Osteoblast (primary cell): ENCODE data around the gene ESPNL. TPM values are rescaled to one million over a fixed set of nuclear protein-coding genes. Genes with fewer than 3 reads are reported as not detected.

Source experiments
- DNase-seq: peaks from one replicate; pipeline ENCODE4 v3.0.0; 2011; ENCODE audit warnings: low spot score, mixed read lengths; ENCODE audit not compliant: insufficient read length; ENCODE audit errors: missing footprints
- H2AFZ ChIP-seq: 2 replicates; pipeline ENCODE4 v1.6.0; 2011; ENCODE audit warnings: mild to moderate bottlenecking, low read length
- H3K27ac ChIP-seq: 2 replicates; pipeline ENCODE4 v1.5.1; 2011; ENCODE audit warnings: mild to moderate bottlenecking, low read depth, low read length, moderate library complexity
- H3K27me3 ChIP-seq: 2 replicates; pipeline ENCODE4 v1.6.0; 2012; ENCODE audit warnings: mild to moderate bottlenecking, control low read depth, inconsistent platforms, low read length, moderate library complexity; ENCODE audit not compliant: insufficient read depth
- H3K36me3 ChIP-seq: 2 replicates; pipeline ENCODE4 v1.5.1; 2011; ENCODE audit warnings: mild to moderate bottlenecking, low read length, control low read depth, moderate library complexity; ENCODE audit not compliant: insufficient read depth
- H3K4me1 ChIP-seq: 2 replicates; pipeline ENCODE4 v1.5.1; 2011; ENCODE audit warnings: mild to moderate bottlenecking, low read length, control low read depth, moderate library complexity; ENCODE audit not compliant: insufficient read depth
- H3K4me2 ChIP-seq: 2 replicates; pipeline ENCODE4 v1.6.0; 2011; ENCODE audit warnings: mild to moderate bottlenecking, low read length; ENCODE audit not compliant: insufficient read depth
- H3K4me3 ChIP-seq: fragments of 200-600 bp; sonication (generic); 3 replicates; pipeline ENCODE4 v1.5.1; 2012; ENCODE audit warnings: mild to moderate bottlenecking, low read length, inconsistent platforms; ENCODE audit not compliant: insufficient read depth
- H3K79me2 ChIP-seq: 2 replicates; pipeline ENCODE4 v1.6.0; 2012; ENCODE audit warnings: mild to moderate bottlenecking, low read length, control low read depth, inconsistent platforms; ENCODE audit not compliant: insufficient read depth
- H3K9me3 ChIP-seq: 2 replicates; pipeline ENCODE4 v1.5.1; 2011; ENCODE audit warnings: low read depth, low read length, control low read depth
- H4K20me1 ChIP-seq: 2 replicates; pipeline ENCODE4 v1.6.0; 2012; ENCODE audit warnings: mild to moderate bottlenecking, low read length, control low read depth; ENCODE audit not compliant: insufficient read depth
- total RNA-seq: library from RNA; depleted of rRNA; stranded (reverse); fragments of >200 nt; gene quantifications from 2 replicates; pipeline ENCODE4 v1.2.3, GENCODE V29; 2012
- TF ChIP-seq, protein P1 (sequence below): IDR thresholded peaks from 2 replicates; pipeline ENCODE4 v1.5.1; 2011; ENCODE audit warnings: mild to moderate bottlenecking, low read depth, low read length, moderate library complexity; ENCODE audit errors: extremely low read depth

Gene ESPNL
- total RNA-seq, 1 donor, result 9.8 TPM

GRCh38 chr2:238168196-238169047, 68.3 kb downstream of the ESPNL start:
- H4K20me1 ChIP-seq, result peaks cover 3% of the 10 kb centered on the region
- H3K36me3 ChIP-seq, result peaks cover 24% of the 10 kb centered on the region
- H2AFZ ChIP-seq, result no peak overlapping the region
- H3K27me3 ChIP-seq, result peaks cover 2% of the 10 kb centered on the region
- H3K4me1 ChIP-seq, result peaks cover 33% of the 10 kb centered on the region
- no peak overlapping the region for H3K4me3 ChIP-seq
- peak overlapping the region; percentile 86 for H3K4me2 ChIP-seq
- H3K79me2 ChIP-seq, result no peaks in the 10 kb centered on the region
- no peaks in the 10 kb centered on the region for H3K9me3 ChIP-seq
- H3K27ac ChIP-seq, result peak overlapping the region; percentile 100
- TF ChIP-seq, protein P1, sequence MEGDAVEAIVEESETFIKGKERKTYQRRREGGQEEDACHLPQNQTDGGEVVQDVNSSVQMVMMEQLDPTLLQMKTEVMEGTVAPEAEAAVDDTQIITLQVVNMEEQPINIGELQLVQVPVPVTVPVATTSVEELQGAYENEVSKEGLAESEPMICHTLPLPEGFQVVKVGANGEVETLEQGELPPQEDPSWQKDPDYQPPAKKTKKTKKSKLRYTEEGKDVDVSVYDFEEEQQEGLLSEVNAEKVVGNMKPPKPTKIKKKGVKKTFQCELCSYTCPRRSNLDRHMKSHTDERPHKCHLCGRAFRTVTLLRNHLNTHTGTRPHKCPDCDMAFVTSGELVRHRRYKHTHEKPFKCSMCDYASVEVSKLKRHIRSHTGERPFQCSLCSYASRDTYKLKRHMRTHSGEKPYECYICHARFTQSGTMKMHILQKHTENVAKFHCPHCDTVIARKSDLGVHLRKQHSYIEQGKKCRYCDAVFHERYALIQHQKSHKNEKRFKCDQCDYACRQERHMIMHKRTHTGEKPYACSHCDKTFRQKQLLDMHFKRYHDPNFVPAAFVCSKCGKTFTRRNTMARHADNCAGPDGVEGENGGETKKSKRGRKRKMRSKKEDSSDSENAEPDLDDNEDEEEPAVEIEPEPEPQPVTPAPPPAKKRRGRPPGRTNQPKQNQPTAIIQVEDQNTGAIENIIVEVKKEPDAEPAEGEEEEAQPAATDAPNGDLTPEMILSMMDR, result no peak
- DNase-seq, result peak; percentile 72

DNA sequence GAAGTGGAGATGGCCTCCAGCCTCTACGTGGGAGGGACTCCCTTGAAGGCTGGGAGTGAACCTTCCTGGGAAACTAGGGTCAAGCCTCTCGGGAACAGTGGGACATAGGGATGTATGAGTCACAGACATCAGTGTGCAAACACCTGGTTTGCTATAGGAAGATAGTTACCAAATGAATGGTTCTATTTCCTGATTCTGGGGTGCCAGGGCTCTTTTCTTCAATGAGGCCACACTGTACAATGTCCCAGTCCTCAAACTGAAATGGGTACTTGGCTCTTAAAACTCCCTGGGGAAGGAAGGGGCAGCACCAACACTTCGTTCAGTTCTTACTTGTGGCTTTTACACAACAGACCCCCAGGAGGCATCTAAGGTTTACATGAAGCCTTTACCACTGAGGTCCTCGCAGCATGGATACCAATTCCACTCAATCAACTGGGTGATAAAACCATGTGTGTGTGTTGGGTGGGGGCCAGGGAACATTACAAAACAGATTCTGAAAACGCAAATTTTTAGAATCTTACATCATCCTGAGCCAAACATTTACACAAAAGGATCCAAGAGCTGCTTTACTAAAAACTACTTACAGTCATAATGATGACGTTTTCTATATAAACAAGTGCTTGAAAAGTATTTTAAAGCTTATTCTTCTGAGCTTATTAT, 69.0 kb downstream of the ESPNL start:
- H3K79me2 ChIP-seq, result no peaks in the 10 kb centered on the region
- H2AFZ ChIP-seq, result no peak overlapping the region
- peak overlapping the region; percentile 86 for H3K4me2 ChIP-seq
- no peaks in the 10 kb centered on the region for H3K27me3 ChIP-seq
- H3K27ac ChIP-seq, result peak overlapping the region; percentile 100
- peaks cover 32% of the 10 kb centered on the region for H3K4me1 ChIP-seq
- peak overlapping the region; percentile 63 for H3K4me3 ChIP-seq
- H3K36me3 ChIP-seq, result peaks cover 31% of the 10 kb centered on the region
- peak; percentile 96 for DNase-seq
- TF ChIP-seq, protein P1, result no peak
- H4K20me1 ChIP-seq, result peaks cover 3% of the 10 kb centered on the region
- no peaks in the 10 kb centered on the region for H3K9me3 ChIP-seq

GRCh38 chr2:238169708-238170251, 69.6 kb downstream of the ESPNL start:
- Histone ChIP-seq H3K79me2 (no peaks in the 10 kb centered on the region), H2AFZ (no peak overlapping the region), H3K27ac (peak overlapping the region; percentile 100), H3K27me3 (no peaks in the 10 kb centered on the region), H3K4me3 (peak overlapping the region; percentile 63), H3K9me3 (no peaks in the 10 kb centered on the region), H3K36me3 (peaks cover 37% of the 10 kb centered on the region), H3K4me1 (peaks cover 32% of the 10 kb centered on the region), H4K20me1 (peaks cover 3% of the 10 kb centered on the region), H3K4me2 (peak overlapping the region; percentile 86)
- peak; percentile 99 for DNase-seq
- TF ChIP-seq, protein P1, result no peak
